ENCODE data around the gene LCMT2.

DNA sequence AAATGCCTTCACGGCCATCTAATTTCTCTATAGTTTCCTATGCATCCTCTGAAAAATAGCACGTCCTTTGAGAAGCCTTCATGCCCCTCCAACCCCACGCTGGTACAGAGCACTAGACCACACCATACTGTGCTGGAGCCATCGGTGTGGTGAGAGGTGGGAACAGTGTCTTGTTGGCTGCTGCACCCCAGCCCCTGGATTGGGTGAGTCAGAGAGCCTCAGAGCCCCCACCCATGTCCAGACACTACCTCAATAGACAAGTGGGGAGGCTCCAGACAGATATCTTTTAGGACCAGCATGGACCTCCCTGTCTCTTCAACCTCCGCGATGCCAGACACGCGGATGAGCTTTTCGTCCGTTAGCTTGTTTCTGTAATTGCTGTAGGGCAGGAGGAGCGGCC lies 51.5 kb downstream of the LCMT2 start:
- TF ChIP-seq, protein P1, sequence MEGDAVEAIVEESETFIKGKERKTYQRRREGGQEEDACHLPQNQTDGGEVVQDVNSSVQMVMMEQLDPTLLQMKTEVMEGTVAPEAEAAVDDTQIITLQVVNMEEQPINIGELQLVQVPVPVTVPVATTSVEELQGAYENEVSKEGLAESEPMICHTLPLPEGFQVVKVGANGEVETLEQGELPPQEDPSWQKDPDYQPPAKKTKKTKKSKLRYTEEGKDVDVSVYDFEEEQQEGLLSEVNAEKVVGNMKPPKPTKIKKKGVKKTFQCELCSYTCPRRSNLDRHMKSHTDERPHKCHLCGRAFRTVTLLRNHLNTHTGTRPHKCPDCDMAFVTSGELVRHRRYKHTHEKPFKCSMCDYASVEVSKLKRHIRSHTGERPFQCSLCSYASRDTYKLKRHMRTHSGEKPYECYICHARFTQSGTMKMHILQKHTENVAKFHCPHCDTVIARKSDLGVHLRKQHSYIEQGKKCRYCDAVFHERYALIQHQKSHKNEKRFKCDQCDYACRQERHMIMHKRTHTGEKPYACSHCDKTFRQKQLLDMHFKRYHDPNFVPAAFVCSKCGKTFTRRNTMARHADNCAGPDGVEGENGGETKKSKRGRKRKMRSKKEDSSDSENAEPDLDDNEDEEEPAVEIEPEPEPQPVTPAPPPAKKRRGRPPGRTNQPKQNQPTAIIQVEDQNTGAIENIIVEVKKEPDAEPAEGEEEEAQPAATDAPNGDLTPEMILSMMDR (IDR thresholded peaks at IDR 0.05): no peak
- TF ChIP-seq EP300 (IDR thresholded peaks at IDR 0.05): no peak
- no peak for TF ChIP-seq POLR2AphosphoS5 (IDR thresholded peaks at IDR 0.05)
